Nephron (organoid): ENCODE data around the gene ABHD11.
"Not testable (repeated sequence)": the region's sequence is repeated elsewhere in the genome, so short reads cannot be mapped to it uniquely, and the experiment has no call there.

Experiments
- H3K27ac Mint-ChIP-seq, 3 experiments: 2 replicates each; pipeline ENCODE4 v1.8.0; 2020; ENCODE audit warnings: mixed read lengths in 3 of 3, mild to moderate bottlenecking in 2 of 3, moderate library complexity in 1 of 3
- H3K27me3 Mint-ChIP-seq: 2 replicates; pipeline ENCODE4 v1.8.0; 2021; ENCODE audit warnings: low read depth, mild to moderate bottlenecking, moderate library complexity, mixed read lengths
- H3K36me3 Mint-ChIP-seq: 2 replicates; pipeline ENCODE4 v1.8.0; 2020; ENCODE audit warnings: low read depth, mixed read lengths
- H3K4me1 Mint-ChIP-seq: 2 replicates; pipeline ENCODE4 v1.8.0; 2020; ENCODE audit warnings: mixed read lengths
- H3K4me3 Mint-ChIP-seq, 3 experiments: 2 replicates each; pipeline ENCODE4 v1.8.0; 2020; ENCODE audit warnings: mild to moderate bottlenecking in 3 of 3, mixed read lengths in 3 of 3, moderate library complexity in 2 of 3
- H3K9me3 Mint-ChIP-seq: 2 replicates; pipeline ENCODE4 v1.8.0; 2020; ENCODE audit warnings: mixed read lengths
- CTCF ChIP-seq, 3 experiments: fragments of 200-600 bp; sonication (generic); IDR thresholded peaks; one replicate each; pipeline ENCODE4 v1.5.0; 2021; ENCODE audit warnings: antibody characterized with exemption in 3 of 3; ENCODE audit not compliant: unreplicated experiment in 3 of 3

Gene ABHD11

GRCh38 chr7:73716318-73716890 is 22.2 kb downstream of the ABHD11 start:
- no peaks in the 10 kb centered on the region for H3K36me3 Mint-ChIP-seq

GRCh38 chr7:73715648-73716317 is 22.8 kb downstream of the ABHD11 start:
- Mint-ChIP-seq H3K9me3 (no peaks in the 10 kb centered on the region), H3K36me3 (no peaks in the 10 kb centered on the region), H3K4me1 (peaks cover 47% of the 10 kb centered on the region), H3K4me3 (peak overlapping the region; percentile 64 to 75 (median 72)), H3K27me3 (peaks cover 4% of the 10 kb centered on the region), H3K27ac (peak overlapping the region; percentile 83 to 94 (median 94))
- TF ChIP-seq CTCF (IDR thresholded peaks at IDR 0.05; ENCODE audit: unreplicated experiment in 3 of 3): no peak

More at GRCh38 chr7:73716318-73716890, 22.2 kb downstream of the ABHD11 start:
- Mint-ChIP-seq H3K4me1 (peaks cover 52% of the 10 kb centered on the region), H3K27me3 (peaks cover 4% of the 10 kb centered on the region), H3K27ac (peak overlapping the region; percentile 83 to 94 (median 94)), H3K4me3 (peak overlapping the region; percentile 64 to 75 (median 72)), H3K9me3 (no peaks in the 10 kb centered on the region)
- no peak for TF ChIP-seq CTCF (IDR thresholded peaks at IDR 0.05; ENCODE audit: unreplicated experiment in 3 of 3)

GRCh38 chr7:73713319-73713718 is 25.3 kb downstream of the ABHD11 start:
- peaks cover 42% of the 10 kb centered on the region for H3K4me1 Mint-ChIP-seq
- H3K4me3 Mint-ChIP-seq, H3K36me3 Mint-ChIP-seq, H3K27me3 Mint-ChIP-seq, H3K27ac Mint-ChIP-seq, H3K9me3 Mint-ChIP-seq: not testable (repeated sequence)

- TF ChIP-seq CTCF (IDR thresholded peaks at IDR 0.05; ENCODE audit: unreplicated experiment in 3 of 3): no peak
- Mint-ChIP-seq H3K36me3 (no peaks in the 10 kb centered on the region), H3K9me3 (no peaks in the 10 kb centered on the region), H3K27ac (no peak overlapping the region), H3K27me3 (no peaks in the 10 kb centered on the region), H3K4me3 (no peak overlapping the region), H3K4me1 (peaks cover 37% of the 10 kb centered on the region)
Observed at GRCh38 chr7:73712773-73713172, 25.8 kb downstream of the ABHD11 start.

- H3K27ac Mint-ChIP-seq: no peak overlapping the region
- no peaks in the 10 kb centered on the region for H3K36me3 Mint-ChIP-seq
- no peaks in the 10 kb centered on the region for H3K9me3 Mint-ChIP-seq
- H3K27me3 Mint-ChIP-seq: no peaks in the 10 kb centered on the region
- peaks cover 39% of the 10 kb centered on the region for H3K4me1 Mint-ChIP-seq
- TF ChIP-seq CTCF (IDR thresholded peaks at IDR 0.05; ENCODE audit: unreplicated experiment in 3 of 3): no peak
- H3K4me3 Mint-ChIP-seq: no peak overlapping the region
Observed at GRCh38 chr7:73708961-73709549, 29.5 kb downstream of the ABHD11 start.

GRCh38 chr7:73707045-73707631 is 31.5 kb downstream of the ABHD11 start:
- no peak overlapping the region for H3K4me3 Mint-ChIP-seq
- no peak for TF ChIP-seq CTCF (IDR thresholded peaks at IDR 0.05; ENCODE audit: unreplicated experiment in 3 of 3)
- peaks cover 38% of the 10 kb centered on the region for H3K4me1 Mint-ChIP-seq
- H3K27me3 Mint-ChIP-seq: no peaks in the 10 kb centered on the region
- peaks cover 3% of the 10 kb centered on the region for H3K36me3 Mint-ChIP-seq
- H3K27ac Mint-ChIP-seq: peak overlapping the region in 1 of 3 experiments; percentile 81
- H3K9me3 Mint-ChIP-seq: no peaks in the 10 kb centered on the region
